A673 (cell line): ENCODE results near the gene RPS6KA5. TPM values are rescaled to one million over a fixed set of nuclear protein-coding genes. Genes with fewer than 3 reads are reported as not detected.
"Not testable (repeated sequence)": the region's sequence is repeated elsewhere in the genome, so short reads cannot be mapped to it uniquely, and the experiment has no call there.

Source experiments
- BruUV-seq: library from RNA; stranded (reverse); fragments of 400-500 nt; replicated peaks from 2 replicates; lab custom pipeline; 2021; lab: Mats Ljungman, UMichigan
- CTCF ChIA-PET: fragments of 300-600 bp; sonication (Branson Sonifier 250); formaldehyde crosslinking; loops from one replicate; lab custom pipeline; 2022; ENCODE audit warnings: antibody characterized with exemption; lab: Charles Lee
- POLR2A ChIA-PET: fragments of 300-600 bp; sonication (Branson Sonifier 250); formaldehyde crosslinking; loops from one replicate; lab custom pipeline; 2022; ENCODE audit warnings: antibody characterized with exemption; ENCODE audit not compliant: low non-redundant PET; lab: Charles Lee
- DNase-seq: peaks from one replicate; pipeline ENCODE4 v3.0.0-alpha.2; 2015; ENCODE audit warnings: low spot score
- H3K27ac ChIP-seq: fragments of 200-600 bp; sonication (generic); 2 replicates; pipeline ENCODE4 v1.5.1; 2016; ENCODE audit warnings: mixed run types, low read depth, mild to moderate bottlenecking, mixed read lengths, antibody characterized with exemption, low read length; ENCODE audit not compliant: poor library complexity, severe bottlenecking
- H3K27me3 ChIP-seq: fragments of 200-600 bp; sonication (generic); replicated peaks from 2 replicates; pipeline ENCODE4 v1.6.1; 2017; ENCODE audit warnings: mixed run types, low read depth, mild to moderate bottlenecking, mixed read lengths, antibody characterized with exemption, low read length; ENCODE audit not compliant: insufficient read depth, poor library complexity
- H3K36me3 ChIP-seq: fragments of 200-600 bp; sonication (generic); 2 replicates; pipeline ENCODE4 v1.6.1; 2016; ENCODE audit warnings: mixed run types, mild to moderate bottlenecking, mixed read lengths, antibody characterized with exemption, low read length; ENCODE audit not compliant: insufficient read depth, poor library complexity, severe bottlenecking
- H3K4me1 ChIP-seq: fragments of 200-600 bp; sonication (generic); 2 replicates; pipeline ENCODE4 v1.6.1; 2017; ENCODE audit warnings: mixed run types, mild to moderate bottlenecking, mixed read lengths, antibody characterized with exemption, low read length; ENCODE audit not compliant: insufficient read depth, poor library complexity, severe bottlenecking
- H3K4me3 ChIP-seq: fragments of 200-600 bp; sonication (generic); 2 replicates; pipeline ENCODE4 v1.5.1; 2016; ENCODE audit warnings: low read depth, mixed run types, mild to moderate bottlenecking, mixed read lengths, low read length; ENCODE audit not compliant: poor library complexity, severe bottlenecking
- H3K9me3 ChIP-seq: fragments of 200-600 bp; sonication (generic); 2 replicates; pipeline ENCODE4 v1.6.1; 2016; ENCODE audit warnings: mixed run types, low read depth, mild to moderate bottlenecking, mixed read lengths, antibody characterized with exemption, low read length; ENCODE audit not compliant: poor library complexity, severe bottlenecking
- EZH2 ChIP-seq: fragments of 200-600 bp; sonication (generic); IDR thresholded peaks from 2 replicates; pipeline ENCODE4 v1.6.1; 2017; ENCODE audit warnings: borderline replicate concordance, low read depth, mild to moderate bottlenecking, mixed read lengths, antibody characterized with exemption, low read length; ENCODE audit not compliant: poor library complexity, severe bottlenecking
- intact Hi-C: fragments of 100-400 bp; cut with micrococcal nuclease; formaldehyde crosslinking; loops from one replicate; pipeline ENCODE4 v1.10.0; 2022; ENCODE audit not compliant: unreplicated experiment
- total RNA-seq: library from RNA; stranded (reverse); gene quantifications from 2 replicates; pipeline ENCODE4 v1.2.3, GENCODE V29; 2021
- TF ChIP-seq, protein P1 (sequence below): fragments of 300-800, 200-600 bp; sonication (generic); conservative IDR thresholded peaks from 2 replicates; pipeline ENCODE4 v1.5.1; 2017; ENCODE audit warnings: low read depth, mild to moderate bottlenecking, antibody characterized with exemption, low read length, moderate library complexity, mixed read lengths

RPS6KA5 gene
- total RNA-seq, 1 experiment from 2014 or later, result 7.6 TPM

- ChIA-PET CTCF (no interaction called here), POLR2A (no interaction called here)
- no peaks in the 10 kb centered on the region for H3K9me3 ChIP-seq
- H3K4me3 ChIP-seq, result no peak overlapping the region
- no peaks in the 10 kb centered on the region for H3K4me1 ChIP-seq
- no peaks in the 10 kb centered on the region for H3K36me3 ChIP-seq
- H3K27me3 ChIP-seq, result no peaks in the 10 kb centered on the region
- BruUV-seq, result no TSS peak
- no peak for TF ChIP-seq EZH2
- TF ChIP-seq, protein P1, sequence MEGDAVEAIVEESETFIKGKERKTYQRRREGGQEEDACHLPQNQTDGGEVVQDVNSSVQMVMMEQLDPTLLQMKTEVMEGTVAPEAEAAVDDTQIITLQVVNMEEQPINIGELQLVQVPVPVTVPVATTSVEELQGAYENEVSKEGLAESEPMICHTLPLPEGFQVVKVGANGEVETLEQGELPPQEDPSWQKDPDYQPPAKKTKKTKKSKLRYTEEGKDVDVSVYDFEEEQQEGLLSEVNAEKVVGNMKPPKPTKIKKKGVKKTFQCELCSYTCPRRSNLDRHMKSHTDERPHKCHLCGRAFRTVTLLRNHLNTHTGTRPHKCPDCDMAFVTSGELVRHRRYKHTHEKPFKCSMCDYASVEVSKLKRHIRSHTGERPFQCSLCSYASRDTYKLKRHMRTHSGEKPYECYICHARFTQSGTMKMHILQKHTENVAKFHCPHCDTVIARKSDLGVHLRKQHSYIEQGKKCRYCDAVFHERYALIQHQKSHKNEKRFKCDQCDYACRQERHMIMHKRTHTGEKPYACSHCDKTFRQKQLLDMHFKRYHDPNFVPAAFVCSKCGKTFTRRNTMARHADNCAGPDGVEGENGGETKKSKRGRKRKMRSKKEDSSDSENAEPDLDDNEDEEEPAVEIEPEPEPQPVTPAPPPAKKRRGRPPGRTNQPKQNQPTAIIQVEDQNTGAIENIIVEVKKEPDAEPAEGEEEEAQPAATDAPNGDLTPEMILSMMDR, result no peak
- no peak for DNase-seq
- intact Hi-C loops, result no loop called here
- H3K27ac ChIP-seq, result no peak overlapping the region
Measured at GRCh38 chr14:90829677-90830076, 230.8 kb downstream of the RPS6KA5 start.

DNA sequence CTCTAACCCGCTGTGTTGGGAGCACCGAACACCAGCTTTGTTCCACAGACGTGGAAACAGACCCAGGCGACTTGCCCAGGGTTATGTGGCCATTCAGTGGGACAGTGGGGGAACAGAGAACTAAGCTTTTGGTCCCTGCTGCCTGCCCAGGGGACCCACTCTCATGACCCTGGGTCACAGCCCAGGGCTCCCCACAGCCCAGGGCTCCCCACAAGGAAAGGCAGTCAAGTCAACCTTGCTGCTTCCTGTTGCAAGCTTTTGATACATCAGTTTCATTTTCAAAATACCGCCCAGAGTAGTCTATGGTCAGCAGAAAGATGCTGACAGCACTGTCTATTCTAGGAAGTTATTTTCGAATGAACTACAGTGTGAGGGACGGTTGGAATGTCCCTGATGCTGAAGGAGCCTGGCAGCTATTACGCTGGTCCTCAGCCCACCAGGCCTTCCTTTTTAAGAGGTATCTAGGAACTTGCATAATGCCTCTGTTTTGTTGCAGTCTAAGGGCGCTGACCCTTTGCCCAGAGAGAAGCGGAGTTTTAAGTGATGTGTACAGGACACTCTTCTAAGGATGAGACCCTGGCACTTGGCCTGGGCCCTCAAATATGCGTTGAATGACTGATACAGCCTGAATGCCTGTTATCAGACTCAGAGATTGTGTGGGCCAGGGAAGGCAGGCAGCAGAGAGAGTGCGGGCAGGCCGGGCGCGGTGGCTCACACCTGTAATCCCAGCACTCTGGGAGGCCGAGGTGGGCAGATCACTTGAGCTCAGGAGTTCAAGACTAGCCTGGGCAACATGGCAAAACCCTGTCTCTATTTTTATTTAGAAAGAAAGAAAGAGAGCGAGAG is 231.6 kb downstream of the RPS6KA5 start:
- POLR2A ChIA-PET, result no interaction called here
- H3K27ac ChIP-seq, result no peak overlapping the region
- H3K4me1 ChIP-seq, result no peaks in the 10 kb centered on the region
- no peak for DNase-seq
- no peaks in the 10 kb centered on the region for H3K36me3 ChIP-seq
- TF ChIP-seq, protein P1, result no peak
- TF ChIP-seq EZH2, result no peak
- H3K4me3 ChIP-seq, result no peak overlapping the region
- intact Hi-C loops, result no loop called here
- H3K9me3 ChIP-seq, result peaks cover 6% of the 10 kb centered on the region
- no TSS peak for BruUV-seq
- H3K27me3 ChIP-seq, result no peaks in the 10 kb centered on the region
- CTCF ChIA-PET, result no interaction called here

GRCh38 chr14:90827919-90828610 is 232.4 kb downstream of the RPS6KA5 start:
- intact Hi-C loops, result no loop called here
- Histone ChIP-seq H3K27me3 (no peaks in the 10 kb centered on the region), H3K4me1 (no peaks in the 10 kb centered on the region), H3K36me3 (no peaks in the 10 kb centered on the region), H3K27ac (no peak overlapping the region), H3K4me3 (peak overlapping the region; percentile 18), H3K9me3 (peaks cover 10% of the 10 kb centered on the region)
- ChIA-PET CTCF (no interaction called here), POLR2A (no interaction called here)
- TF ChIP-seq, protein P1, result no peak
- no peak for TF ChIP-seq EZH2
- peak; percentile 95 for DNase-seq
- no TSS peak for BruUV-seq

DNA sequence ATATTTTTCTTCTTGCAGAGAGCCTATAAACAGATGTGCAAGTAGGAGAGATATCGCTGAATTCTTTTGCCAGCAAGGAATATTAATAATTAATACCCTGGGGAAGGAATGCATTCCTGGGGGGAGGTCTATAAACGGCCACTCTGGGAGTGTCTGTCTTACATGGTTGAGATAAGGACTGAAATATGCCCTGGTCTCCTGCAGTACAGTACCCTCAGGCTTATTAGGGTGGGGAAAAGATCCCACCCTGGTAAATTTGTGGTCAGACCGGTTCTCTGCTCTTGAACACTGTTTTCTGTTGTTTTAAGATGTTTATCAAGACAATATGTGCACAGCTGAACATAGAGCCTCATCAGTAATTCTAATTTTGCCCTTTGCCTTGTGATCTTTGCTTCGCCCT is 236.9 kb downstream of the RPS6KA5 start:
- intact Hi-C loops, CTCF ChIA-PET, H3K36me3 ChIP-seq, H3K27ac ChIP-seq, BruUV-seq, H3K4me1 ChIP-seq, H3K27me3 ChIP-seq, DNase-seq, H3K4me3 ChIP-seq, POLR2A ChIA-PET: not testable (repeated sequence)
- peaks cover 15% of the 10 kb centered on the region for H3K9me3 ChIP-seq
